OCI-LY1 (cell line): Measurements from ENCODE around the gene LILRB4.
"Not testable (repeated sequence)": the region's sequence is repeated elsewhere in the genome, so short reads cannot be mapped to it uniquely, and the experiment has no call there.

ENCODE experiments used
- H2AFZ ChIP-seq: fragments of 200-600 bp; sonication (generic), shearing (Covaris generic); 2 replicates; pipeline ENCODE4 v1.6.0; 2014; ENCODE audit warnings: antibody characterized with exemption, mild to moderate bottlenecking, low read length
- H3F3A ChIP-seq: fragments of 200-600 bp; sonication (generic), shearing (Covaris generic); 2 replicates; pipeline ENCODE4 v1.6.0; 2014; ENCODE audit warnings: mild to moderate bottlenecking, antibody characterized with exemption, low read length, moderate library complexity; ENCODE audit not compliant: insufficient read depth
- H3K27ac ChIP-seq: fragments of 200-600 bp; sonication (generic); 2 replicates; pipeline ENCODE4 v1.5.1; 2014; ENCODE audit warnings: low read length, mixed run types, mild to moderate bottlenecking, low read depth; ENCODE audit not compliant: poor library complexity, severe bottlenecking
- H3K27me3 ChIP-seq: fragments of 200-600 bp; sonication (generic); 2 replicates; pipeline ENCODE4 v1.6.0; 2014; ENCODE audit warnings: antibody characterized with exemption, mild to moderate bottlenecking, low read length, moderate library complexity; ENCODE audit not compliant: insufficient read depth
- H3K36me3 ChIP-seq: fragments of 200-600 bp; sonication (generic); 2 replicates; pipeline ENCODE4 v1.6.1; 2014; ENCODE audit warnings: mild to moderate bottlenecking, antibody characterized with exemption, low read length, moderate library complexity, mixed read lengths; ENCODE audit not compliant: insufficient read depth
- H3K4me1 ChIP-seq: fragments of 200-600 bp; sonication (generic); 2 replicates; pipeline ENCODE4 v1.5.1; 2014; ENCODE audit warnings: mild to moderate bottlenecking, low read length, moderate library complexity; ENCODE audit not compliant: insufficient read depth, severe bottlenecking
- H3K4me2 ChIP-seq: fragments of 200-600 bp; sonication (generic), shearing (Covaris generic); 2 replicates; pipeline ENCODE4 v1.6.1; 2014; ENCODE audit warnings: low read length
- H3K4me3 ChIP-seq: fragments of 200-600 bp; sonication (generic); 2 replicates; pipeline ENCODE4 v1.5.1; 2014; ENCODE audit warnings: low read length, low read depth, mild to moderate bottlenecking, mixed read lengths; ENCODE audit not compliant: poor library complexity, severe bottlenecking
- H3K79me2 ChIP-seq: fragments of 200-600 bp; shearing (Covaris generic); 2 replicates; pipeline ENCODE4 v1.6.1; 2016; ENCODE audit warnings: mixed run types, low read length, mixed read lengths; ENCODE audit not compliant: insufficient read depth
- H3K9ac ChIP-seq: fragments of 200-600 bp; sonication (generic), shearing (Covaris generic); 2 replicates; pipeline ENCODE4 v1.6.1; 2014; ENCODE audit warnings: mild to moderate bottlenecking, low read length, mixed read lengths
- H3K9me2 ChIP-seq: fragments of 200-600 bp; sonication (generic), shearing (Covaris generic); 2 replicates; pipeline ENCODE4 v1.6.1; 2014; ENCODE audit warnings: low read depth, mild to moderate bottlenecking, low read length, mixed read lengths
- H3K9me3 ChIP-seq: fragments of 200-600 bp; shearing (Covaris generic); 2 replicates; pipeline ENCODE4 v1.6.1; 2014; ENCODE audit warnings: low read length, mixed read lengths
- H4K20me1 ChIP-seq: fragments of 200-600 bp; sonication (generic), shearing (Covaris generic); 2 replicates; pipeline ENCODE4 v1.6.0; 2016; ENCODE audit warnings: mild to moderate bottlenecking, low read length; ENCODE audit not compliant: insufficient read depth
- EZH2 ChIP-seq: fragments of 200-600 bp; sonication (generic), shearing (Covaris generic); IDR thresholded peaks from 2 replicates; pipeline ENCODE4 v1.8.0; 2017; ENCODE audit warnings: borderline replicate concordance, mixed run types, mild to moderate bottlenecking, antibody characterized with exemption, low read length, moderate library complexity, mixed read lengths
- TF ChIP-seq, protein P1 (sequence below): fragments of 200-600 bp; sonication (generic), shearing (Covaris generic); IDR thresholded peaks from 2 replicates; pipeline ENCODE4 v1.5.1; 2017; ENCODE audit warnings: mild to moderate bottlenecking, antibody characterized with exemption, low read length, moderate library complexity, mixed read lengths

The LILRB4 gene

DNA sequence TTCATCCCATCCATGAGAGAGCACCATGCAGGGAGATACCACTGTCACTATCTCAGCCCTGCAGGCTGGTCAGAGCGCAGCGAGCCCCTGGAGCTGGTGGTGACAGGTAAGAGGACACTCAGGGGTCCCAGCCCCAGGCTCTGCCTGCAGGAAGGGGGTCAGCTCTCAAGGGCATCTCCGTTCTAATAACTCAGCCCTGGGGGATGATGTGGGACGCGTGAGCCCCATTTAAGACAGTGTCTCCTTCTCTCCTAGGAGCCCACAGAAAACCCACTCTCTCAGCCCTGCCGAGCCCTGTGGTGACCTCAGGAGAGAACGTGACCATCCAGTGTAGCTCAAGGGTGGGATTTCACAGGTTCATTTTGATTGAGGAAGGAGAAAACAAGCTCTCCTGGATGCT lies 46.0 kb downstream of the LILRB4 start:
- Histone ChIP-seq H3K27ac (no peak overlapping the region), H3K9me3 (no peaks in the 10 kb centered on the region), H3K4me1 (no peaks in the 10 kb centered on the region), H3K27me3 (no peaks in the 10 kb centered on the region), H4K20me1 (no peaks in the 10 kb centered on the region), H3K4me3 (no peak overlapping the region), H3K4me2 (no peak overlapping the region), H3F3A (no peaks in the 10 kb centered on the region), H2AFZ (no peak overlapping the region), H3K36me3 (no peaks in the 10 kb centered on the region), H3K79me2 (no peaks in the 10 kb centered on the region), H3K9ac (no peak overlapping the region), H3K9me2 (no peaks in the 10 kb centered on the region)
- TF ChIP-seq, protein P1, sequence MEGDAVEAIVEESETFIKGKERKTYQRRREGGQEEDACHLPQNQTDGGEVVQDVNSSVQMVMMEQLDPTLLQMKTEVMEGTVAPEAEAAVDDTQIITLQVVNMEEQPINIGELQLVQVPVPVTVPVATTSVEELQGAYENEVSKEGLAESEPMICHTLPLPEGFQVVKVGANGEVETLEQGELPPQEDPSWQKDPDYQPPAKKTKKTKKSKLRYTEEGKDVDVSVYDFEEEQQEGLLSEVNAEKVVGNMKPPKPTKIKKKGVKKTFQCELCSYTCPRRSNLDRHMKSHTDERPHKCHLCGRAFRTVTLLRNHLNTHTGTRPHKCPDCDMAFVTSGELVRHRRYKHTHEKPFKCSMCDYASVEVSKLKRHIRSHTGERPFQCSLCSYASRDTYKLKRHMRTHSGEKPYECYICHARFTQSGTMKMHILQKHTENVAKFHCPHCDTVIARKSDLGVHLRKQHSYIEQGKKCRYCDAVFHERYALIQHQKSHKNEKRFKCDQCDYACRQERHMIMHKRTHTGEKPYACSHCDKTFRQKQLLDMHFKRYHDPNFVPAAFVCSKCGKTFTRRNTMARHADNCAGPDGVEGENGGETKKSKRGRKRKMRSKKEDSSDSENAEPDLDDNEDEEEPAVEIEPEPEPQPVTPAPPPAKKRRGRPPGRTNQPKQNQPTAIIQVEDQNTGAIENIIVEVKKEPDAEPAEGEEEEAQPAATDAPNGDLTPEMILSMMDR, result no peak
- TF ChIP-seq EZH2, result no peak

GRCh38 chr19:54709212-54709948 lies 46.6 kb downstream of the LILRB4 start:
- Histone ChIP-seq H3K9ac (no peak overlapping the region), H3K9me2 (no peaks in the 10 kb centered on the region), H3K36me3 (no peaks in the 10 kb centered on the region), H3K27me3 (no peaks in the 10 kb centered on the region), H3K9me3 (no peaks in the 10 kb centered on the region), H3K79me2 (no peaks in the 10 kb centered on the region), H3K4me2 (no peak overlapping the region), H3F3A (no peaks in the 10 kb centered on the region), H3K4me1 (no peaks in the 10 kb centered on the region), H2AFZ (no peak overlapping the region), H3K27ac (no peak overlapping the region), H4K20me1 (no peaks in the 10 kb centered on the region), H3K4me3 (no peak overlapping the region)
- TF ChIP-seq, protein P1, result no peak
- no peak for TF ChIP-seq EZH2

DNA sequence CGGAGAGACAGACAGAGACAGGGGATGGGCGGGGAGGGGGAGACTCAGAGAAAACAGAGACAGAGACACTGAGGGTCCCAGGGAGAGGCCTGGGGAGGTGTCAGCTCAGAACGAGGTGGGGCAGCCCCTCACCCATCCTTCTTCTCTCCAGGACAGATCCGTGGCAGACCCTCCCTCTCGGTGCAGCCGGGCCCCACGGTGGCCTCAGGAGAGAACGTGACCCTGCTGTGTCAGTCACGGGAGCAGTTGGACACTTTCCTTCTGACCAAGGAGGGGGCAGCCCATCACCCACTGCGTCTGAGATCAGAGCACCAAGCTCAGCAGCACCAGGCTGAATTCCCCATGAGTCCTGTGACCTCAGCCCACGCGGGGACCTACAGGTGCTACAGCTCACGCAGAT lies 47.2 kb downstream of the LILRB4 start:
- not testable (repeated sequence) for H3K36me3 ChIP-seq, H2AFZ ChIP-seq, H3K4me1 ChIP-seq, H3K9me3 ChIP-seq, H3K4me2 ChIP-seq, H4K20me1 ChIP-seq, H3F3A ChIP-seq, H3K27me3 ChIP-seq, H3K9me2 ChIP-seq, H3K27ac ChIP-seq, H3K9ac ChIP-seq, H3K79me2 ChIP-seq, H3K4me3 ChIP-seq
